ENCODE measurements around the gene LRRC28.

GRCh38 chr15:99409560-99409959 is 158.3 kb downstream of the LRRC28 start:
- TF ChIP-seq, protein P1, sequence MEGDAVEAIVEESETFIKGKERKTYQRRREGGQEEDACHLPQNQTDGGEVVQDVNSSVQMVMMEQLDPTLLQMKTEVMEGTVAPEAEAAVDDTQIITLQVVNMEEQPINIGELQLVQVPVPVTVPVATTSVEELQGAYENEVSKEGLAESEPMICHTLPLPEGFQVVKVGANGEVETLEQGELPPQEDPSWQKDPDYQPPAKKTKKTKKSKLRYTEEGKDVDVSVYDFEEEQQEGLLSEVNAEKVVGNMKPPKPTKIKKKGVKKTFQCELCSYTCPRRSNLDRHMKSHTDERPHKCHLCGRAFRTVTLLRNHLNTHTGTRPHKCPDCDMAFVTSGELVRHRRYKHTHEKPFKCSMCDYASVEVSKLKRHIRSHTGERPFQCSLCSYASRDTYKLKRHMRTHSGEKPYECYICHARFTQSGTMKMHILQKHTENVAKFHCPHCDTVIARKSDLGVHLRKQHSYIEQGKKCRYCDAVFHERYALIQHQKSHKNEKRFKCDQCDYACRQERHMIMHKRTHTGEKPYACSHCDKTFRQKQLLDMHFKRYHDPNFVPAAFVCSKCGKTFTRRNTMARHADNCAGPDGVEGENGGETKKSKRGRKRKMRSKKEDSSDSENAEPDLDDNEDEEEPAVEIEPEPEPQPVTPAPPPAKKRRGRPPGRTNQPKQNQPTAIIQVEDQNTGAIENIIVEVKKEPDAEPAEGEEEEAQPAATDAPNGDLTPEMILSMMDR (IDR thresholded peaks at IDR 0.05), result no peak
- TF ChIP-seq EP300 (IDR thresholded peaks at IDR 0.05), result no peak
- TF ChIP-seq POLR2A (IDR thresholded peaks at IDR 0.05), result no peak
- no peak for TF ChIP-seq POLR2AphosphoS5 (IDR thresholded peaks at IDR 0.05)

Data from upper lobe of left lung (tissue), 4 donors.